Stimulated activated naive CD8-positive, alpha-beta T cell treated with anti-CD3 and anti-CD28 coated beads, Interleukin-15, Interleukin-2, amounts not matched to agents 100 U/mL and 50 U/mL, for 24 hours (primary cell): ENCODE data around the gene FARS2.
"Not testable (repeated sequence)": the region's sequence is repeated elsewhere in the genome, so short reads cannot be mapped to it uniquely, and the experiment has no call there.

ENCODE experiments used
- ATAC-seq: fragments of 150-1000 bp; cut with Tn5 transposase; one replicate; pipeline ENCODE4 v1.10.0; 2021
- DNase-seq: peaks from one replicate; pipeline ENCODE4 v3.0.0; 2021

The FARS2 gene

GRCh38 chr6:5537132-5537531, 275.8 kb downstream of the FARS2 start:
- ATAC-seq, result no peak
- no peak for DNase-seq

DNA sequence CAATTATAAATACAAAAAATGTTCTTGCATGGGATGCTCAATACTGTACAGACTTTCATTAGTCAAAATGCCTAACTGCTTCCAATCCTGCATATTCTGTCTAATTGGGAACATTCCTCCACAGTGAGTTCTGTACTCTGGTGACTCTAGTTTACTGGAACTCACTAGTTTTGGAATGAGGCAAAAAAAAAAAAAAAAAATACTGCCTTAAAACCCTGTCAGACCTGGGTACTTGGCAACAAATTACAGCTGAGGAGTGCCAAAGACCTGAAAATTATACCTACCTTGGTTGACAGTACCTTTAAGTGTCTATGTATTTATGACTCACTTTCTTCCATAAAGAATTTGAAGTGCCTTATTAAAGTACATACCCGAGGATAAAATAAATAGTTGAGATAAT, 276.7 kb downstream of the FARS2 start:
- DNase-seq (no peak), ATAC-seq (no peak)

GRCh38 chr6:5540370-5540769, 279.1 kb downstream of the FARS2 start:
- DNase-seq (no peak), ATAC-seq (peak; percentile 46)

DNA sequence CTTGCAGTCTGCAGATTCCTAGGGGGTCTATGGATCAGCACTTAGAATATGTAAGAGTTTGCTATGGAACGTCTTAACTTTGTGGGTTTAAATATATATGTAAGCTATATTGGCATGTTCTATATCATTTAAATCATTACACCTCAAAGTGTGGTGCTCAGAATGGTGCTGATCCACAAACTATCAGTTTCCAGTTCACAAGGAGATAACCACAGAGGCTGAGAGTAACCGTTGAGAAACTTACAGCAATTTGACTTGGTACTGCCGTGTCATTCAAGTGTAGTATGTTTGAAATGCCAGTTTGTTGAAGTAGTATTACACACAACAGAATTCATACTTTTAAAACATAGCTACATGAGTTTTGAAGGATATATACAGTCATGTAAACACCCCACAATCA, 279.7 kb downstream of the FARS2 start:
- DNase-seq (no peak), ATAC-seq (no peak)

DNA sequence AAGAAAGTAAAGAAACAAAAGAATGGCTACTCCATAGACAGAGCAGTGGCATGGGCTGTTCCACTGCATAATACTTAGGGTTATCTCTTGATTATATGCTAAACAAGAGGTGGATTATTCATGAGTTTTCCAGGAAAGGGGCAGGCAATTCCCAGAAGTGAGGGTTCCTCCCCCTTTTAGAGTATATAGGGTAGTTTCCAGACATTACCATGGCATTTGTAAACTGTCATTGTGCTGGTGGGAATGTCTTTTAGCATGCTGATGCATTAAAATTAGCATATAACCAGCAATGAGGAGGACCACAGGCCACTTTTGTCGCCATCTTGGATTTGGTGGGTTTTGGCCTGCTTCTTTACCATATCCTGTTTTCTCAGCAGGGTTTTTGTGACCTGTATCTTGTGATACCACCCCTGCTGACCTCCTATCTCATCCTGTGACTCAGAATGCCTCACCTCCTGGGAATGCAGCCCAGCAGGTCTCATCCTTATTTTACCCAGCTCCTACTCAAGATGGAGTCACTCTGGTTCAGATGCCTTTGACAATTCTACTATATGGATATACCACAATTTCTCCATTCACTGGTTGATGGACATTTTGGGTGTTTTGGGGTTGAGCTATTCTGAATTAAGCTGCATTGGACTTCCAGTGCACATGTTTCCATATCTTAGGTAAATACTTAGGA, 280.6 kb downstream of the FARS2 start:
- DNase-seq (no peak), ATAC-seq (peak; percentile 32)

- no peak for DNase-seq
- ATAC-seq, result no peak
These were observed 286.2 kb downstream of the FARS2 start for GRCh38 chr6:5547556-5547955.

GRCh38 chr6:5550631-5551030, 289.3 kb downstream of the FARS2 start:
- ATAC-seq, result no peak
- no peak for DNase-seq

DNA sequence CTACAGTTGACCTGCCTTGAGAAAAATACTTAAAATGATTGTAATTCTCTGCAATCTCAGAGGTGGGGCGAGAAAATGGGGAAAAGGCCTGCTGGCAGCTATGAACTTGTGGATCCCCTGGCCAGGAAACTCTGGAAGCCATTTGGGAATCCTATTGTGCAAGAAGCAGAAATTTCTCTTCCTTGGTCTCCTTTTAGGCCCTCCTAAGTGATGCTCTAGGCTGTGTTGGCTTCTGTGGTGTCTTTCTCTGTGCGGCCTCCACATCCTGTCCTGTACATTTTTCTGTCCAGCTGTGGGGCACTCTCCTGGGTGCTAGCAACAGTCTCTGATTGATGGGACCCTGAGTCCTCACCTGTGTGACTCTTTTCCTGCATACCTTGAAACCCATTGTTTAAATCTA, 290.9 kb downstream of the FARS2 start:
- ATAC-seq, result no peak
- DNase-seq, result no peak

GRCh38 chr6:5553767-5554166, 292.5 kb downstream of the FARS2 start:
- no peak for ATAC-seq
- DNase-seq, result no peak

DNA sequence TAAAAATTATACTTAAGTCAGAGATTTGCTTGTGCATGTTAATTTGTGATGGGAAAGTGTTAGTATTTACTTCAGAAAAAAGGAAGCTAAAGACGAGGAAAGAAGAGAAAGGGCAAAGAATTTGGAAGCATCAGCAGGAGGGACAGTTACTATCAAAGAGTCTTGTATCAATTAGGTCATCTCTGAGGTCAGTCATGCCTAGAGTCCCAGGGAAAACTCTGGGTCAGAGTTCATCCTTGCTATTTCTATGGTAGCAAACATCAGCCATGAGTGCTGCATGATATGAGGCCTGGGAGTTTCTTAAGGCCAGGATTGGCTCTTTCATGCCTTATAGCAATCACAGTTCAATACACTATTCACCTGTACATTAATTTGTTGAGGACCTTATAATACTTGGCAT, 292.9 kb downstream of the FARS2 start:
- no peak for DNase-seq
- ATAC-seq, result no peak

- no peak for DNase-seq
- no peak for ATAC-seq
These were observed 294.7 kb downstream of the FARS2 start for GRCh38 chr6:5556011-5556410.

DNA sequence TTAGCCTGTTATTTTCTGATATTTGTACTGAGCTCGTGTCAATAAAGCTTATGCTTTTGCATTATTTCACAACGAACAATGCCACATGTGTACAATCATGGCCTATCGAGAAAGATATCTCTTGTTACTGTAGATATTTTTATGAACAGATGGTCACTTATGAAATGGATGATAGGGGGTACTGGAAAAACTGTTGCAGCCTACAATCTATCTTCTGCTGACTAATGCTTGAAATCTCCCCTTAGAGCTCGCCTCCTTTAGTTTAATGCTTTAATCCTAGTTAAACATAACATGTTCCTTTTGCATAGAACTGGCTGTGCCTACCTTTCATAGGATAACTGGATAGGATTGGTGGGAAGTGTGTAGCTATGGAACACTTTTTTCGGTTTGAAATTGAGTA, 296.2 kb downstream of the FARS2 start:
- DNase-seq (no peak), ATAC-seq (no peak)

GRCh38 chr6:5559651-5560050, 298.3 kb downstream of the FARS2 start:
- DNase-seq, result no peak
- ATAC-seq, result no peak

DNA sequence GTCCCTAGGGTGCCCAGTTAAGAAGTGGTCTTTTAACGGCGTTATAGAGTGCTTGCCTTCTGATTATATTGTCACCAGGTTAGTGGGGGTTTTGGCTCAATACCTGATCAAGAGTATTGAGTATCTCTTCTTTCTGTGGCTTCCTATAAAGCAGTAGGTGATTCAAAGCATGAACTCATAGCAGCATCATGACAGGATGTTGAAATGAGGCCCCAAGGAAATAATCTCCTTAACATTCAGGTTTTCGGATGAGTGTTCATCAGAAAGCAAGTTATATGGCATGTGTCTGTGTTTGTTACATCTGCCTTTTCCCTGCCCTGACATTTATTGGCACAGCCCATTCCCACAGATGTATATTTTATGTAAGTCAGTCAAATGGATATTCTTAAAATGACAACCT, 301.0 kb downstream of the FARS2 start:
- DNase-seq (no peak), ATAC-seq (no peak)

- DNase-seq (no peak), ATAC-seq (no peak)
These were observed 301.8 kb downstream of the FARS2 start for GRCh38 chr6:5563086-5563485.

DNA sequence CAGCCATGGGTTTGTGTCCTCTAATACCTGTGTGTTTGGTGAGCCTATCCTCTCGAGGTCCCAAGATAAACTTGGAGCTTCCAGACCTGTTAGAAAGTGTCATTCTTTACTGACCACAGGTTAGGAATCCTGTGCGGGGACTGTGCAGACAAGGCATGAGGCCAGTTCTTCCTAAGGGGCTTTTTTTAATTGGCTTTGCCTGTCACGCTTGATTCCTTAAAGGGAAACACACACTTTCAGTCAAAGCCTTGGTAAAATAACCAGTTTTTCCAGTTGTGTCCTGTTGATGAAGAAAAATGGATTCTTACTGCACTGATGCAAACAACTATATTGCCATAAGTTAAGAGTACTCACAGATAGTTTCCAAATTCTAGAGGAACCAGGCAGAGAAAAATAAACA, 303.4 kb downstream of the FARS2 start:
- not testable (repeated sequence) for DNase-seq, ATAC-seq

DNA sequence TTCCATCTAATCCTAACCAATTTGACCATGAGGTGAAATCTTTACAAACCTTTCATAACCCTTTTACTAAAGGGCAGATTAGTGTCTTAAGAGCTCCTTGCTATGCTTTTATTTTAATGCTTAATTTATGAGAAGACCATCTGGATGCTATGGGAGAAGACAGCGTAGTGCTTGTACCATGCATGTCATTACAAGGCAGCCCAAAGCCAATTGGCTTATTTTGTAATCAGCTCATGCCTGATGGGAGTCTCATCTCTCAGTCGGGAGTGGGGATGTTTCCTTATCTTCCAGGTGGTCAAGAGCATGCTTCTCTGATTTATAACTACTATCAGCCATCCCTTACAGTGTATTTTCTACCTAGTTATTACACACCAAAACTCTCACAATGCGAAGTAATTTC, 304.7 kb downstream of the FARS2 start:
- DNase-seq, result no peak
- ATAC-seq, result no peak

GRCh38 chr6:5566718-5567117, 305.4 kb downstream of the FARS2 start:
- DNase-seq (no peak), ATAC-seq (no peak)

DNA sequence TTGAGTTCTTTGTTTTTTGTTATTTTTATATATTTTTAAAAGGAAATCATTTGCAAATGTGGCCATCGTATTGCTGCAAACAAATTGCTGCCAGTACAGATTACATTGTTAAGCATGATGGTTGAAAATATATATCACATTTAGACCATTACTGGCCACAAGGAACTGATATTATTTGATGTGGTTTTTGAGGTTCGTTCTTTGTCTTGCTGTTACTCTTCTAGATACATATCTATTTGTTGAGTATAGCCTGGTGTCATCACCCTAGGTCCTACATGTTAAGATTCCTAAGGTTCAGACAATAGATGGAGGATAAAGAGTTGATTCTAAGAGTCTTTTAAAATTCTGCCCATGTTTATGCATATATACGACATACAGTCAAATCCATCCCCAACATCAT, 306.0 kb downstream of the FARS2 start:
- DNase-seq, result no peak
- no peak for ATAC-seq

DNA sequence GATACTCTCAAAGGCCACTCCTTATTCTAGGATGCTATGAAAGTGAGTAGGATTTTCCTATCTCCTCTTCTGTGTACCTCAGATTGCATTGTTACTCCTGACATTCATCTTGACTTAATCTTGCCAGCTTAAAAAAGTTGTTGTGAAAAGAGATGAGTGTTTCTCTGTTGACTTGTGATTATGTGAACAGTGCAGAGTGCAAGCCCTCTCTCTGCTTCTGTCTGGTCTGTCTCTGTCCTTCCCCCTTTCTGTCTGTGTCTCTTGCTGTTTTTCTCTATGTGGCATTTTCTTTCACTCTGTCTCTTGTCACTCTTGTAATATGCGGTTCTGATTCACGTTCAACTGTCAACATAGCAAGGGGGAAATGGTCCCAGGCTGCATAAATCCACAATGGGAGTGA, 306.6 kb downstream of the FARS2 start:
- ATAC-seq (no peak), DNase-seq (no peak)

DNA sequence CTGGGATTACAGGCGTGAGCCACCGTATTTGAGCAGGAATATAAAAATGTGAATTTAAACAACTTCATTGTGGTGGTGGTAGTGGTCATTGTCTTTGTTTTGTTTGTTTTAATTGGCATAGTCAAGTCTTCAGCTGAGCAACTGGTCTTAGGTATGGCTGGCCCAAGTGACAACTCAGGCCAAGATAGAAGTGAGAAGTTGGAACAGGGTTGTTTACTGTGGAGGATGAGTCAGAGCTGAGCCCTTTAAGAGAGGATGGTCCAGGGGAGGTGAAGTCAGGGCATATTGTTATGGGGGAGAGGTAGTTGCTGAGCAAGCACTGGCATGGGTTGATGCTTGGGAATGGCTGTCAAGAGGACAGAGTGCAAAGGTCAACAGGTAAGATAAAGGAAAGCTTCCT, 308.2 kb downstream of the FARS2 start:
- DNase-seq, result no peak
- no peak for ATAC-seq

- ATAC-seq (no peak), DNase-seq (no peak)
These were observed 309.3 kb downstream of the FARS2 start for GRCh38 chr6:5570641-5571040.

DNA sequence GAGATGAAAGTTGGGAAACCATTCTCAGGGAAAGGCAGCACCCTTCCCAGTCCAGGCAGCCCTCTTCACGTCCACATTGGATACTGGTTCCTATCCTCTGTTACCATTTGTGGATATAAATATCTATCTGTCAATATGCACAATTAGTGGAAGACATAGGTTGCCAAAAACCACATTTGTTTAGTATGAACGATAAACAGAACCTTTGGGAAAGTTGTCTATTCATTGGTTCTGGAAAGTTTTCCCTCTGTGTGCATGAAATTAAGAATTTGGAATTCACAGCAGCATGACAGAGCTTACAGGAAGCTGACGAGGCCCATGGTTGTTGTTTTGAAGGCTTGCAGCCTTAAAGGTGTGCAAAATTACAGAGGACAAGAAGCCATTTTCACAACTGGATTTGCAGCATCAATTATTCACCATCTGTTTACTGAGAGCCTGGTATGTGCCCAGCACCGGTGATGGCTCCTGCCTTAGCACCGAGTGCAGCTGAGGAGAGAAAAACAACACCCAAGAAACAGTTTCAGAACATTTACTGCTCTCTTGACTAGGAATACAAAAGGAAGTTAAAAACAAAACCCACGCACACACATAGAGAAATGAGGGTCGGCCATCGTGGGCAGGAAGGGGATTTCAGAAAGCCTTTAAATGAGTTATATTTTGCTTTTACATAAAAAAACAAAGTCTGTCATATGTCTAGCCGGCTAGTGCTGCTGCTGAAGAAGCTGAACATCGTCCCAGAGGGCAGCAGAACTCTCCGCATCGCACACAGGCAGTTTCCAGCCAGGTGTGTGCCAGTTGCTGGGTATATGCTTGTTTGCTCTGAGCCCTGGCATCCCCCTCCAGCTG, 319.6 kb downstream of the FARS2 start:
- DNase-seq (peak; percentile 7), ATAC-seq (peak; percentile 36)

GRCh38 chr6:5582762-5583161, 321.4 kb downstream of the FARS2 start:
- ATAC-seq, result no peak

More at GRCh38 chr6:5582762-5583161, 321.4 kb downstream of the FARS2 start:
- no peak for DNase-seq
